ENCODE results near the gene TBCD.

DNA sequence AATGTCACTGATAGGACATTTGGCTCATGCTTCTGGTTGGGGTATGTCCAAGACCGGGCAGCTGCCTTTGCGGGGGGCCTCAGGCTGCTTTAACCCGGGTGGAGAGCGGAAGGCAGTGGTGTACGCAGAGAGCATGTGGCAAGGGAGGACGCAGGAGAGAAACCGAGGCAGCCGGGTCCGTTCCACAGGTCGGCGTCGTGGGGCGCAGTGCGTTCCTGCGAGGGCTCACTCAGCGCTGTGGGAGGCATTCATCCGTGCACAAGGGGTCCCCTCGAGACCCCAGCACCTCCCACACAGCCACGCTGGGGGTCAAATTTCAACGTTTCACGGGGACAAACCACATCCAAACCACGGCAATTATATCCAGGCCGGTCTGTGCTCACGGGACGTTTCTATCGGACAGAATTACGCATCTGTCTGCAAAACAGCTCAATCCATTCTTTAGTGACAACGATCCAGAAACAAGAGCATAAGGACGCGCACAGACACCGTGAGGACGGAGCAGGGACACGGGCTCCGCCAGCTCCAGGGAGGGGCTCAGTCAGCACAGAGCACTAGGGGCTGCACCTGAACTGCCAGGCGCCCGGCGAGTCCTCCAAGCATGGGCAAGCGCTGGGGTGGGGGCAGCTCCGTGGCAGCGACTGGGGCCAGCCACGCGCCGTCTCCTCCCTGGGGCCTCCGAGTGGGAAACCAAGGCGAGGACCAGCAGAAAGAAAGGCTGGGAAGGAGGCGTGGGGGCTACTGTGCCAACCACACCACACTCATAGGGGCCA is 219.1 kb downstream of the TBCD start:
- TF ChIP-seq EZH2 (IDR thresholded peaks at IDR 0.05; ENCODE audit: insufficient read depth, poor library complexity, severe bottlenecking) (no peak), EZH2phosphoT487 (IDR thresholded peaks at IDR 0.05; ENCODE audit: insufficient read depth, low read depth) (no peak)
